Liver (tissue), 3 donors: Measurements from ENCODE around the gene CAP1.

Source experiments
- EGR1 ChIP-seq, 2 donors: IDR thresholded peaks; 2 replicates each; pipeline ENCODE4 v1.6.1; 2016 to 2018; ENCODE audit warnings: antibody characterized with exemption in 2 of 2, low read depth in 2 of 2
- JUND ChIP-seq, 2 donors: IDR thresholded peaks; 2 replicates each; pipeline ENCODE4 v1.6.1; 2016; ENCODE audit warnings: antibody characterized with exemption in 2 of 2
- NR2F2 ChIP-seq: IDR thresholded peaks from 2 replicates; pipeline ENCODE4 v1.6.1; 2016; ENCODE audit warnings: antibody characterized with exemption
- RAD21 ChIP-seq, 2 donors: IDR thresholded peaks; 2 replicates each; pipeline ENCODE4 v1.6.1; 2016; ENCODE audit warnings: antibody characterized with exemption in 2 of 2, mild to moderate bottlenecking in 2 of 2
- REST ChIP-seq: IDR thresholded peaks from 2 replicates; pipeline ENCODE4 v1.6.1; 2016; ENCODE audit warnings: antibody characterized with exemption, mild to moderate bottlenecking
- YY1 ChIP-seq: IDR thresholded peaks from 2 replicates; pipeline ENCODE4 v1.6.1; 2016; ENCODE audit warnings: antibody characterized with exemption, mild to moderate bottlenecking
- ZBTB33 ChIP-seq: IDR thresholded peaks from 2 replicates; pipeline ENCODE4 v1.6.1; 2016; ENCODE audit warnings: antibody characterized with exemption
- TF ChIP-seq, protein P1 (sequence below): fragments of 150-350 bp; IDR thresholded peaks from 2 replicates; pipeline ENCODE4 v1.5.1; 2017; ENCODE audit warnings: improper control_type of control experiment, low read depth, low read length; ENCODE audit not compliant: missing input control
- donor health status: healthy.
- donor health status: healthy.

DNA sequence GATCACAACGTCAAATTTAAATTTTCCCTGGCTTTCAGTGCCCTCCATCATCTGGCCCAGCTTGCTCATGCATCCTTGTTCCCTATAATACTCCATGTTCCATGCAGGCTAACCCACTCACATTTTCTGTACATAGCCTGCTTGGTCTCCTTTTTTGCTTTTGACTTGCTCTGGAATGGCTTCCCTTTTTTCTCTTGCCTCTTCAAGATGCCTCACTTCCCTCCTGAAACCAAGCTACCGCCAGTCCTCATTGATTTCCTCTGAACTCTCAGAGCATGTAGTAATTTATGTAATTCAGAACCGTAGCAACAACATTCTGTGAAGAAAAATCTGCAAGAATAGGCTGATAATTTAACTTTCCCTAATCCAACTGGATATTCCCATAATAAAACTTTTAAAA is 10.3 kb downstream of the CAP1 start:
- TF ChIP-seq YY1 (no peak), RAD21 (IDR thresholded peaks at IDR 0.05) (no peak), REST (no peak), EGR1 (IDR thresholded peaks at IDR 0.05; ENCODE audit: low read depth in 2 of 2) (no peak), ZBTB33 (no peak), NR2F2 (no peak), JUND (IDR thresholded peaks at IDR 0.05) (no peak)
- TF ChIP-seq, protein P1, sequence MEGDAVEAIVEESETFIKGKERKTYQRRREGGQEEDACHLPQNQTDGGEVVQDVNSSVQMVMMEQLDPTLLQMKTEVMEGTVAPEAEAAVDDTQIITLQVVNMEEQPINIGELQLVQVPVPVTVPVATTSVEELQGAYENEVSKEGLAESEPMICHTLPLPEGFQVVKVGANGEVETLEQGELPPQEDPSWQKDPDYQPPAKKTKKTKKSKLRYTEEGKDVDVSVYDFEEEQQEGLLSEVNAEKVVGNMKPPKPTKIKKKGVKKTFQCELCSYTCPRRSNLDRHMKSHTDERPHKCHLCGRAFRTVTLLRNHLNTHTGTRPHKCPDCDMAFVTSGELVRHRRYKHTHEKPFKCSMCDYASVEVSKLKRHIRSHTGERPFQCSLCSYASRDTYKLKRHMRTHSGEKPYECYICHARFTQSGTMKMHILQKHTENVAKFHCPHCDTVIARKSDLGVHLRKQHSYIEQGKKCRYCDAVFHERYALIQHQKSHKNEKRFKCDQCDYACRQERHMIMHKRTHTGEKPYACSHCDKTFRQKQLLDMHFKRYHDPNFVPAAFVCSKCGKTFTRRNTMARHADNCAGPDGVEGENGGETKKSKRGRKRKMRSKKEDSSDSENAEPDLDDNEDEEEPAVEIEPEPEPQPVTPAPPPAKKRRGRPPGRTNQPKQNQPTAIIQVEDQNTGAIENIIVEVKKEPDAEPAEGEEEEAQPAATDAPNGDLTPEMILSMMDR, result no peak
